Measurements from ENCODE around the gene TMPRSS11D.

TMPRSS11D gene

DNA sequence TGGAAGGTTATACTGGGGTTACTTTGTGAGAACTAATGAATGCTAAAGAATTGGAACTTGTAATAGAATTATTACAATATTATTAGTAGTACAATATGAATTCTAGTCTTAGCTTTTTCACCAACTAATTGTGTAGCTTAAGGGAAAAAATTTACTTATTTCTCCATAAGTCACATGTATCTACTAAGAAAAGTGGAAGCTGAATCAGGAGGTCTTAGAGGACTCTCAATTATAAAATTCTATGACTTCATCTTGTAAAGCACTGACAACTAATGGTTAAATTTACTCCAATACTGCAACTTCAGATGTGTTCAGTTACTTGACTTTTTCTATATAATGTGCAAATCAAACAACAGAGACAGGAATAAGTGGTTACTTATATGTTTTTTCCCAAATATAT lies 899 bp upstream of the TMPRSS11D start:
- no peak for DNase-seq

GRCh38 chr4:67883458-67883857 lies 344 bp downstream of the TMPRSS11D start:
- no peak for DNase-seq

DNA sequence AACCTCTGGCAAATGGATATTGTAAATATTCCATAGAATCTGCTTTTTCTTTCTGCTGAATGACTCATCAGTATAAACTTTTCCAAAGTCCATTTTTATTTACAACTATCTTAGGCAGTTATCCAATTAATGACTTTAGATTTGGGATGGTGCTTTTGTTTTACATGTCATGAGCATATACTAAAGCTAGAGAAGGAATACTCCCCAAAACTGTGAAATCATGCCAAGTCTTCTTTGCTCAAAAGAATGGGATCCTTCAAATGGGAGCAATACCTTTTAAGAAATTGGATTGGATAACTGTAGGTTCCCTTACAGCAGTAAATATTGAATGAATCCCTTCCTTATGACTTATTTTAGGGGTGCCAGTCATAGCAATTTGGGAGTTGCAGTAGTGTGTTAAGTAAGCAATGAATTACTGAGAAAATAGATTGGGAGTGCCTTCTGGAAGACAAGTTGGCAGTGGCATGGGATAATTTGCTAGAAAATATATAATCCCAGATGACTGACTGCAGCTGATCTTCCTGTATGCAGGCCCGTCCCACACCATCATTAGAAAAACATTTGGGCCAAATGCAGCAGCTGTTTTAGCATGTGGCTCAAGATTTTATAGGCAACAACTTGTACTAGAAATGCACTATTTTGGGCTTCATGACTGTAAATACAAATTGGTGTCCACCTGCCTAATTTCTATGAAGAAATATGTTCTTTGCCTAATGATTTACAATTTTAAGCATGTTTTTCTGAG lies 2.8 kb downstream of the TMPRSS11D start:
- peak; percentile 89 for DNase-seq

DNA sequence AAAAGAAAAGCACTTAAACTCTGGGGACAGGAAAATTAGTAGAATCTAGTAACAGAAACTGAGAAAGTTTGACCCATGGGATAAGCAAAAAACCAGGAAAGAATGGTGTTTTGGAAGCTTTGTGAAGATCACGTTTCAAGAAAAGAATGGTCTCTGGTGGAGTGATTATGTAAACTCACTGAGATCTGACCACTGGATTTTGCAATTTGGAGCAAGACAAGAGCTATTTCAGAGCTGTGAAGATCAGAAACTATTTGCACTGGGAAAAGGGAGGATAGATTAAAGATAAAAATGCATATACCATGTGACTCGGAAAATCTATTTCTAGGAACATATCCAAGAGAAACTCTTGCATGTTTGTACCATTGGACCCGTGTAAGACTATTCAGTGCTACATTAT lies 4.3 kb downstream of the TMPRSS11D start:
- no peak for DNase-seq

DNA sequence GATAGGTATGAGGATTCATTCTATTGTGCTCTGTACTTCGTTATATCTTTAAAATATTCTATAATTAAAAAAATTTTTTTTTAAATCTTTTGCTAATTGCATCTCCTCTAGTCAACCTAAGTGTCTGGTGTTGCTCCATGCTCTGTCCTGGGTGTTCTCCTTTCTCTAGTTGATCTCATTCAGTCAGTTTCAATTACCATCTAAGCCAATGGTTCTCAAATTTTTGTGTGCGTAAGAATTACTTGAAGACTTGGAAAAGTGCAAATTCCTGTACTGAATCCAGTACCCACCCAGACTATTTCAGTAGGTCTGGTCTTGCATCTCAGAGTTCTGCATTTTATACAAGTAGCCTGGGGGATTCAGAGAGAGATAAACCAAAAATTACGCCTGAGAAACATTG lies 6.7 kb downstream of the TMPRSS11D start:
- DNase-seq, result no peak

DNA sequence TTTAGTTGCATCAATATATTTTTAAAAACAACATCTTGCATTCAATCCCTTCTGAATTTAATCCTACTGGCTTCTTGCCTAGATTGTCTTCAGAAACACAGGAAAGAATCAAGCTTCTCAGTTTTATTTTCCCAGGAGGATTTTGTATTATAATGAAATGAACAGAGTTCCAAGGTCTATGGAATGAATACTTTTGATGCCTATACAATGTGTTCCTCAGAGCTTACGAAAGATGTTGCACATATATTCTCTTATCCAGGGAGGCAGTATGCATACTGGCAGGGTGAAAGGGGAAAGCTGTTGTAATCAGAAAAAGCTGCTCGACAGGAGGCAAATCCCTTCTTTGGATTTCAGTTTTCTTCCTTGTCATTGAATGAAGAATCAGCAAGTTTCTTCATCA lies 8.8 kb downstream of the TMPRSS11D start:
- no peak for DNase-seq

GRCh38 chr4:67873116-67873515 lies 10.7 kb downstream of the TMPRSS11D start:
- DNase-seq, result no peak

- DNase-seq, result peak; percentile 53
These were observed 11.9 kb downstream of the TMPRSS11D start for GRCh38 chr4:67871867-67872266.

DNA sequence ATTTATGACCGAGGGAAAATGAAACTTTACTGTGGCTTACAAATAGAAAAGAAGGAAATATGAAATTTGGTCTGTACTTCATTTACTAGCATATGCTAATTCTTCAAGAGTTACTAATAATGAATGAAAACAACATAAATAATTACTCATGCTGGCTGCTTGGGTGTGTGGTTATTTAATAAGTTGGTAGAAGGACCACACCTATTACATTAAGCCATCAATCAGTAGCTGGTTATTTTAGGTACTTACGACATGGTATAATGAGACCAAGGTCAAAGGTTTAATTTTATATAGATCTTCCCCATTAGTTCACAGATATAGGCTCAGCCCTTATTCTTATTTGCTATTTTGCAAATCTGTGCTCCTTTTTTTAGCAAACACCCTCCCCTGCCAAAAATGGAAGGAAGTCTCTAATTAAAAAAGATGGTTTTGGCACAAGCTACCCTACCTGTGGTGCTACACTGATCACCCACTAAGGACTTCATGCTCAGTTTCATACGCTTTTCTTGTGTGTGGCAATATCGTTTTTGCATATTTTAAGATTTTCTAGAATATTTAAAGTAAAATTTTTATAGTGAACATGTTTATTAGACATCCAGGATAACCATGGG lies 14.1 kb downstream of the TMPRSS11D start:
- no peak for DNase-seq

GRCh38 chr4:67861513-67861912 lies 22.3 kb downstream of the TMPRSS11D start:
- DNase-seq, result no peak

DNA sequence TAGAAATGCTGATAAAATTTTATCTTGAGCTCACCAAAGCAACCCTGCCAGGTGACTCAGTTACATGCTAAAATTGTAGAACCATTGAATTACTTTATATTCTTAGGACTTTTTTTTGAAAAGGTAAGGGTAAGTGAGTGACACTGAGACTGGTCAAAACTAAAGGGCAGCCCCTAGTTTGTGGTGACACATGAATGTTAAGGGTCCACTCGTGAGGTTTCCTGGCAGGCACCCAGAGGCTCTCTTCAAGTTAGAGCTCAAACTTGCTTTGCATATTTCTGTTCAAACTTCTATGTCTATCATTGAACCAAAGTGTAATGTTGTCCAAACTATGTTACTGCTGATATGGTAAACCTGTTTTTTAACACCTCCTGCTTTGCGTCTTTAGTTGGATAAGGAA lies 30.5 kb downstream of the TMPRSS11D start:
- no peak for DNase-seq

- no peak for DNase-seq
These were observed 62.9 kb downstream of the TMPRSS11D start for GRCh38 chr4:67820903-67821302.

GRCh38 chr4:67810011-67810410 lies 73.8 kb downstream of the TMPRSS11D start:
- DNase-seq, result no peak

DNA sequence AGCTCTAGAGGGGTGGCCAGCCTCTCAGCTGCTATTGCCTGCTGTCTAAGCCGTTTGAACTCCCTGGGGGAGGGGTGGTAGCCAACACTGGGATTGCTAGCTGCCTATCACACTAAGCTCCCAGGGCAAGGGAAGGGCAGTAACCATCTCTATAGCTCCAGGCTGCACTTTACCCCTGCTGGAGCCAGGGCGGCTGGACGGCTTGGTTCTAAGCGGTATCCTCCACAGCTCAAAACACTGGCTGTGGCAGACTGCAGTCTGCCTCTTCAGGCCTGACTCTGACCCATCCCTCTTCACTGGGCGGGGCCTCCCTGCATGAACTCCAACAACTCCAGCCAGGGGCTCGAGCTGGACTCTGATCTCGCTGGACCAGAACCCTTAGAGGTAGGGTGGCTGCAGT lies 74.3 kb downstream of the TMPRSS11D start:
- DNase-seq, result no peak

- no peak for DNase-seq
These were observed 87.0 kb downstream of the TMPRSS11D start for GRCh38 chr4:67796810-67797209.

DNA sequence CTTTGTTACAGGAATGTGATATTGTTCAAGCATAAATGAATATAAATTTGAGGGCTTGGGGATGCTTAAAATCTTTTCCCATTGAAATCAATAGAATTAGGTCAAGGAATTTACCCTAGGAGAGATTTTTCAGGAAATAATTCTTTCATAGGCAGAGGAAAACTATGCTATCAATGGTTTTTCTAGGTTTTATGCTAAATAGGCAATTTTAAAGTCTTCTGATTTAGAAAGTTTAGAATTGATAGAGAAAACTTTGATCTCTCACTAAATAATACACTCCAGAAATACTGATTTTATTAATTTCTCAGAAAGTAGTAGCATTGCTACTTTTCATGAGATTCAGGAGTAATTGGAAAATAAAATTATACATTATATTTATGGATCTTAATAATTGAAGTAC lies 93.1 kb downstream of the TMPRSS11D start:
- no peak for DNase-seq

DNA sequence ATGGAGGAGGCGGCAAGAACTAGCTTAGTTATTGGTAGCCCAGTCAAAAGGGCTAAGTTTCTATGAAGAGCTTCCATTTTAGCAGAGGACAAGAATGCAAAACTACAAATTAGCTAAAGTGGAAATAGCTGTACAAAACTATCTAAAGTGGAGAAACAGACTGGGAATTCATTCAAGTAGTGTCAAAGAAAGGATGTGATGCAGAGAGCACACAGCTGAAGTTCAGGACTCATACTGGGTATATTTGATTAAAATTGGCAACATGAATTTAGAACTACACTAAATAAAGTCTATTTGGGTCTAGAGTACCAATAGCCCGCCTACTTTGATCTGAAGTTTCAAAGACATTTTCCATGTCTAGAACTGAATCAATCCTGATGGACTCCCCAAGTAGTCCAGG lies 96.5 kb downstream of the TMPRSS11D start:
- DNase-seq, result no peak

GRCh38 chr4:67785528-67785927 lies 98.3 kb downstream of the TMPRSS11D start:
- no peak for DNase-seq

DNA sequence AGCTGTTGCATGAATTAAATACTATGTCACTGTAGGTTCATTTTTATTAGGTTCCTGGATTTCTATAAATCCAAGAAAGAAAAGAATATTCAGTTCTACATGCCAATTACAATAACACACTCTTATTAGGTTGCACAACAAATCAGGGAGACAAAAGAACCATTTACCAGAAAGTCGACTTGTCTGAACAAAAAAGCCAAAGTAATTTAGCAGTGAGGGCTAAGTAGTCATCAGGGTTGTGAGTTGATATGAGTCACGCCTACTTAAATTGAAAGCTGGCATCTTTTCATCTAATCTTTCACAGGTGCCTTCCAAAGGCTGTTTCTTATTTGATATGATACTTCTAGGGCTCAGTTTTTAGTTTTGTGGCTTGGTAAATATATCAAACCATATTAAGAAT lies 104.2 kb downstream of the TMPRSS11D start:
- no peak for DNase-seq

GRCh38 chr4:67776746-67777145 lies 107.1 kb downstream of the TMPRSS11D start:
- no peak for DNase-seq
